Tibial artery (tissue), 4 donors: ENCODE results near the gene TPPP.

ENCODE experiments used
- DNase-seq, 2 donors: peaks; one replicate each; pipeline ENCODE4 v3.0.0-alpha.2; 2019
- H3K27ac ChIP-seq, 2 donors: fragments of 200-600 bp; sonication (generic) in 1 of 2; 1 replicate in 1 of 2; 2 replicates in 1 of 2; pipeline ENCODE4 v1.5.1; 2018 to 2019; ENCODE audit warnings: mild to moderate bottlenecking in 1 of 2
- H3K27me3 ChIP-seq, 2 donors: fragments of 200-600 bp; sonication (generic) in 1 of 2; one replicate each; pipeline versions ENCODE4 v1.5.1 to v1.6.0; 2016 to 2019
- H3K36me3 ChIP-seq, 3 donors: fragments of 200-600 bp; sonication (generic) in 2 of 3; one replicate each; pipeline ENCODE4 v1.5.1; 2016 to 2019; ENCODE audit warnings: mild to moderate bottlenecking in 2 of 3
- H3K4me1 ChIP-seq, 4 donors: fragments of 200-600 bp; sonication (generic) in 2 of 4; 1 replicate in 3 of 4; 2 replicates in 1 of 4; pipeline ENCODE4 v1.5.1; 2016 to 2019
- H3K4me3 ChIP-seq, 2 donors: fragments of 200-600 bp; sonication (generic) in 1 of 2; 1 replicate in 1 of 2; 2 replicates in 1 of 2; pipeline ENCODE4 v1.5.1; 2018 to 2019; ENCODE audit warnings: mild to moderate bottlenecking in 2 of 2
- H3K9me3 ChIP-seq, 3 donors: fragments of 200-600 bp; sonication (generic) in 1 of 3; one replicate each; pipeline ENCODE4 v1.5.1; 2016 to 2019
- intact Hi-C: fragments of 100-400 bp; cut with DNase I; formaldehyde crosslinking; loops from one replicate; pipeline ENCODE4 v1.15.0; 2023; ENCODE audit warnings: low total_unique reads
- TF ChIP-seq, protein P1 (sequence below), 2 experiments: fragments of 200-600 bp in 1 of 2; fragments of 450-650 bp in 1 of 2; IDR thresholded peaks; one replicate each; pipeline ENCODE4 v1.5.1; 2017 to 2019; ENCODE audit warnings: antibody characterized with exemption in 2 of 2, mild to moderate bottlenecking in 1 of 2, moderate library complexity in 1 of 2

The TPPP gene

GRCh38 chr5:624951-625230, 68.3 kb downstream of the TPPP start:
- TF ChIP-seq, protein P1, sequence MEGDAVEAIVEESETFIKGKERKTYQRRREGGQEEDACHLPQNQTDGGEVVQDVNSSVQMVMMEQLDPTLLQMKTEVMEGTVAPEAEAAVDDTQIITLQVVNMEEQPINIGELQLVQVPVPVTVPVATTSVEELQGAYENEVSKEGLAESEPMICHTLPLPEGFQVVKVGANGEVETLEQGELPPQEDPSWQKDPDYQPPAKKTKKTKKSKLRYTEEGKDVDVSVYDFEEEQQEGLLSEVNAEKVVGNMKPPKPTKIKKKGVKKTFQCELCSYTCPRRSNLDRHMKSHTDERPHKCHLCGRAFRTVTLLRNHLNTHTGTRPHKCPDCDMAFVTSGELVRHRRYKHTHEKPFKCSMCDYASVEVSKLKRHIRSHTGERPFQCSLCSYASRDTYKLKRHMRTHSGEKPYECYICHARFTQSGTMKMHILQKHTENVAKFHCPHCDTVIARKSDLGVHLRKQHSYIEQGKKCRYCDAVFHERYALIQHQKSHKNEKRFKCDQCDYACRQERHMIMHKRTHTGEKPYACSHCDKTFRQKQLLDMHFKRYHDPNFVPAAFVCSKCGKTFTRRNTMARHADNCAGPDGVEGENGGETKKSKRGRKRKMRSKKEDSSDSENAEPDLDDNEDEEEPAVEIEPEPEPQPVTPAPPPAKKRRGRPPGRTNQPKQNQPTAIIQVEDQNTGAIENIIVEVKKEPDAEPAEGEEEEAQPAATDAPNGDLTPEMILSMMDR (IDR thresholded peaks at IDR 0.05): no peak
- Histone ChIP-seq H3K27me3 (no peaks in the 10 kb centered on the region), H3K27ac (no peak overlapping the region), H3K36me3 (peaks cover 4 to 72% (median 19%) of the 10 kb centered on the region in 3 donors), H3K4me3 (no peak overlapping the region), H3K9me3 (no peaks in the 10 kb centered on the region), H3K4me1 (no peaks in the 10 kb centered on the region)
- DNase-seq: no peak
- intact Hi-C loops: no loop called here

GRCh38 chr5:624118-624950, 68.8 kb downstream of the TPPP start:
- no peak for DNase-seq
- Histone ChIP-seq H3K27me3 (no peaks in the 10 kb centered on the region), H3K27ac (no peak overlapping the region), H3K36me3 (peaks cover 9 to 78% (median 23%) of the 10 kb centered on the region in 3 donors), H3K9me3 (no peaks in the 10 kb centered on the region), H3K4me1 (no peaks in the 10 kb centered on the region), H3K4me3 (no peak overlapping the region)
- intact Hi-C loops: no loop called here
- TF ChIP-seq, protein P1 (IDR thresholded peaks at IDR 0.05): no peak

DNA sequence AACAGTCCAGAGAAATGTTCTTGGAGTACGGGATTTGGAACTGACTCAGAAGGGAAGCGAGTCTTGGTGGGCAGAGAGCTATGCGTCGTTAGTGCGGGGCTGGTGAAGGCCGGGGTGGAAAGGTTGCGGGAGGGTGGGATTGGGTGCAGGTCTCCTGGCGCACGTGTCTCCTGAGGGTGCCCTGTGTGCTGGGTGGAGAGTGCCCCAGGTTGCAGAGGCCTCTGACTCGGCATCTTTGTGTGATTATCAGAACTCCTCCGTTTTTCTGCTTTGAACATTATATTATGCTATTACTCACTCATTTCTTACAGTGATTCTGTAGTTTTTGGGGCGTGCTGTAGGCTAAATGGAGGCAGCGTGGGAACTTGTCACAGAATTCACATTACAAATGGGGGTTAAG, 69.6 kb downstream of the TPPP start:
- H3K36me3 ChIP-seq: peaks cover 12 to 82% (median 25%) of the 10 kb centered on the region in 3 donors
- H3K4me1 ChIP-seq: no peaks in the 10 kb centered on the region
- no peak overlapping the region for H3K4me3 ChIP-seq
- H3K27me3 ChIP-seq: no peaks in the 10 kb centered on the region
- H3K9me3 ChIP-seq: no peaks in the 10 kb centered on the region
- no peak overlapping the region for H3K27ac ChIP-seq
- intact Hi-C loops: no loop called here
- no peak for DNase-seq
- TF ChIP-seq, protein P1 (IDR thresholded peaks at IDR 0.05): no peak

DNA sequence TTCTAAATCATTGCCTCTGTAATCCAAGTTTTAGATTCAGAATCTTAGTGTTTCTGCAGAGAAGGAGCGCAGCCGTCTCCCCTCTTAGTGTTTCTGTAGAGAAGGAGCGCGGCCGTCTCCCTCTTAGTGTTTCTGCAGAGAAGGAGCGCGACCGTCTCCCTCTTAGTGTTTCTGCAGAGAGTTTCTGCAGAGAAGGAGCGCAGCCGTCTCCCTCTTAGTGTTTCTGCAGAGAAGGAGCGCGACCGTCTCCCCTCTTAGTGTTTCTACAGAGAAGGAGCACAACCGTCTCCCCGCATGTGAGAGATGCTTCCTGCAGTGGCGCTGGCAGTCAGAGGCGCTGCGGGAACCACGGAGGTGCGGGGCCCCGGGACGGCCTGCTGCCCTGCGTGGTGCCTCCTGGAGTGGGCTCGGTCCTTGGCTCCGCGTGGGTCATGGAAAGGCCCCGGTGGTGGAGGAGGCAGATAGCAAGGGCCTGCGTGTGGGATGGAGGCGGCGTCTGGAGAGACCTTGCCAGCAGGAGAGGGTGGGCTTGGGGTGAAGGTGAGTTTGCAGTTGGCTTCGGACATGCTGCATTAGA, 70.1 kb downstream of the TPPP start:
- no peak overlapping the region for H3K4me3 ChIP-seq
- H3K36me3 ChIP-seq: peaks cover 12 to 79% (median 25%) of the 10 kb centered on the region in 3 donors
- intact Hi-C loops: no loop called here
- no peaks in the 10 kb centered on the region for H3K9me3 ChIP-seq
- TF ChIP-seq, protein P1 (IDR thresholded peaks at IDR 0.05): no peak
- H3K27ac ChIP-seq: no peak overlapping the region
- no peak for DNase-seq
- H3K27me3 ChIP-seq: no peaks in the 10 kb centered on the region
- no peaks in the 10 kb centered on the region for H3K4me1 ChIP-seq

GRCh38 chr5:622359-622758, 70.8 kb downstream of the TPPP start:
- Histone ChIP-seq H3K27ac (no peak overlapping the region), H3K36me3 (peaks cover 12 to 75% (median 21%) of the 10 kb centered on the region in 3 donors), H3K4me3 (no peak overlapping the region), H3K4me1 (no peaks in the 10 kb centered on the region), H3K9me3 (no peaks in the 10 kb centered on the region), H3K27me3 (no peaks in the 10 kb centered on the region)
- DNase-seq: peak in 1 of 2 donors; percentile 47
- intact Hi-C loops: no loop called here
- TF ChIP-seq, protein P1 (IDR thresholded peaks at IDR 0.05): no peak
